Hematopoietic multipotent progenitor cell treated with erythropoietin and hydrocortisone succinate and interleukin-3 and kit ligand, for 8 days (in vitro differentiated cells): ENCODE measurements around the gene OR2A14.
"Not testable (repeated sequence)": the region's sequence is repeated elsewhere in the genome, so short reads cannot be mapped to it uniquely, and the experiment has no call there.

Experiments
- DNase-seq: peaks from one replicate; pipeline ENCODE4 v3.0.0-alpha.2; 2015

Gene OR2A14

DNA sequence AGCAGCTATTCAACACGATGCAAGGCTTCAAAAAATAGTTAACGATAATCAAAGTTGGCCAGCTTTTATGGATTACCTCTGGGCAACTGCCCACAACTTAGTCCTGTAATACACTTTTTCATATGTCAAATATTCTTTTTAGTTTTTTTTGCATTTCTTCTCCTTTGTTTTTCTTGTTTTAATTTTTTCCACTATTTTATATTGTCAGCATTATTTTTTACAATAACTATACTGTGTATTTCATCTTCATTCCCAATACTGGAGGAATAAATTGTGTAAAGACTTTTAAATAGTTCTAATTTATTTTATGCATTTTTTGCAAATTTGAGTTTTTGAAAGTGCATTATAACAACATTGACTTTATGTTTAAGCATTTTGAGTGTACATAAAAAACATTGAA lies 41.8 kb downstream of the OR2A14 start:
- no peak for DNase-seq

DNA sequence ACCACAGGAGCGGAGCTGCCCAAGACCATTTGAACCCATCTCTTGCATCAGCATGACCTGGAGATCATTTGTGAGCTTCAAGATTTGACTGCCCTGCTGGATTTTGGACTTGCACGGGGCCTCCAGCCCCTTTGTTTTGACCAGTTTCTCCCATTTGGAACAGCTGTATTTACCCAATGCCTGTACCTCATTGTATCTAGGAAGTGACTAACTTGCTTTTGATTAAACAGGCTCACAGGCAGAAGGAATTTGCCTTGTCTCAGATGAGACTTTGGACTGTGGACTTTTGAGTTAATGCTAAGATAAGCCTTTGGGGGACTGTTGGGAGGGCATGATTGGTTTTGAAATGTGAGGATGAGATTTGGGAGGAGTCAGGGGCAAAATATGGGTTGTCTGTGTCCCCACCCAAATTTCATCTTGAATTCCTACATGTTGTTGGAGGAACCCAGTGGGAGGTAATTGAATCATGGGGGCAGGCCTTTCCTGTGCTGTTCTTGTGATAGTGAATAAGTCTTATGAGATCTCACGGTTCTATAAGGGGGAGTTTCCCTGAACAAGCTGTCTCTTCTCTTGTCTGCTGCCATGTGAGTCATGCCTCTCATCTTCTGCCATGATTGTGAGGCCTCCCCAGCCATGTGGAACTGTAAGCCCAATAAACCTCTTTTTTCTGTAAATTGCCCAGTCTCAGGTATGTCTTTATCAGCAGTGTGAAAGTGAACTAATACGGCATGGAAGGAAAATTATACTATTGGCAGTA lies 48.8 kb downstream of the OR2A14 start:
- DNase-seq, result not testable (repeated sequence)

DNA sequence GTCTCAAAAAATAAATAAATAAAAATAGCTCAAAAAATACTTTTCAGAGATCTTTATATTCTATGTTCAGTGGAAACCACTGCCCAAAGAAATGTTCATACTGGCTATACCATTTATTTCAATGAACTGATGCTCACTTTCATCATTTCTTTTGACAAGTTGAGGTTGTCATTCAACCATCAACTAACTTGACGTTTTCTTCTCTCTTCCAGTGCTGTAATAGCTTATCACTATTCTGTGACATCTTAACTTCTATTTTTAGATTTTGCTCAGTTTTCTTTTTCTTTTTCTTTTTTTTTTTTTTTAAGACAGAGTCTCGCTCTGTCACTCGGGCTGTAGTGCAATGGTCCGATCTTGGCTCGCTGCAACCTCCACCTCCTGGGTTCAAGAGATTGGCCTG lies 51.6 kb downstream of the OR2A14 start:
- no peak for DNase-seq

DNA sequence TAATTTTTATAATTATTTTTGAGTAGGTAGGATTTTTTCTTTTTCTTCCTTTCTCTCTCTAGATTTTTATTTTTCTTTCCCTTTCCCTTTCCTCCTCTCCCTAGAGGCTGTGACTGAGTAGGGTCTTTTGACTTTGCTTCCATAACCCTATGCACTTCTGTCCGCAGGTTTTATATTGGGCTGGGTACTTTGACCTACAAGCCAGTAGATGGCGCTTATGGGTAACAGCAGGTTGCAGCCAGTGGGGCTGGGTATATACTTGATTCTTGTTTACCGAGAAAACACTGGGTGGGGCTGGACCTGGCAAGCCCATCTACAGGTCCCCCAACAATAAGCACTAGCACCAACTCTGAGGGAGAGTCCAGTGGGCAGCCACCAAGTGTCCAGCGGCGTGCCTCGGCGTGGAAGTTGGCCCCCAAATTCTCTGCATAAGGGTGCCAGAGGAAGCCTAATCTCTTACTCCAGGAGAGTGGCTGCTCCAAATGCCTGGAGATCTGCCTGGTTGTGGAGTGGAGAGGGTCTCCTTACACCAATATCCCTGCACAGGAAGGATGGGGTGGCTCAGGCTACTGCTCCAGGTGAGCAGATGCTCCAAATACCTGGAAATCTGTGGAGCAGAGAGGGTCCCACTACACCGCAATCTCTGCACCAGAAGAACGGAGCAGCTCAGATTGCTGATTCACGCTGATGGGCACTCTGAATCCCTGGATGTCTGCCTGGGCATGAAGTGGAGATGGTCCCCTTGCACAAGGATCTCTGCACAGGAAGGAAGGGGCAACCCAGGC lies 55.6 kb downstream of the OR2A14 start:
- DNase-seq, result peak; percentile 8

DNA sequence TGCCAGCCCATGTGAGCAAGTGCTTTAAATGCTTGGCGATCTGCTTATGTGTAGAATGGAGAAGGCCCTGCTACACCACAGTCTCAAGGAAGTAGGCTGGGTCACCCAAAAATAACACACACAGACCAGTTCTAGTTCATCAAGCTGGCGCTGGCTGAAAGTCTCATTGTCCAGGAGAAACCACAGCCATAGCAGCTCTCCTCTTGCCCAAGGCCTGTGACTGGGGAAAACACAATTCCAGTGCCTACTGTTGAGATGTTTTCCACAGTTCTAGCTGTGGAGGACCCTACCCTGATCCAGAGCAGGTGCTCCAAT lies 56.1 kb downstream of the OR2A14 start:
- DNase-seq, result not testable (repeated sequence)
